ENCODE results near the gene CD22.

GRCh38 chr19:35317464-35318043, 11.4 kb upstream of the CD22 start:
- no peak for TF ChIP-seq CTCF (IDR thresholded peaks at IDR 0.05)
- no peak for TF ChIP-seq EP300 (IDR thresholded peaks at IDR 0.05)
- peak in 1 of 4 donors; percentile 55 for TF ChIP-seq POLR2A (IDR thresholded peaks at IDR 0.05)

All from upper lobe of left lung (tissue), 4 donors.